Measurements from ENCODE around the gene PTPRQ.
"Not testable (repeated sequence)": the region's sequence is repeated elsewhere in the genome, so short reads cannot be mapped to it uniquely, and the experiment has no call there.

The PTPRQ gene

GRCh38 chr12:80477521-80478145 is 33.6 kb downstream of the PTPRQ start:
- DNase-seq = not testable (repeated sequence)

DNA sequence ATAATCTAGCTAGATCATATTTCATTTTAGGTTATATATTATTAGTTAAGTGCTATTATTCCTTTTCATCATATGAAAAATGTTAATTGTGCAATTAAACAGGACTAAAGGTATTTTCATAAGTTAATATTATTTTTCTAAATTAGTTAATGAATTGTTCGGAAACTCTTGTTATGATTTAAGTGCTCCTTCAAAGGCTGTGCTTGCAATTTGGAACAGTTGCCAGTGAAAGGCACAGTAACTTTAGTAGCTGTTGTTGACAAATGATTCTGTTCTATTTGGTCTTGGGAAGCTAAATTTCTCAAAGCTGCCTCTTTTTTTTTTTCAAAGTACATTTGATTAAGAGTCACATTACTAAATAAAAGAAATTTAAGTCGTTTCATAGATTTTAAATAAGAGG is 40.7 kb downstream of the PTPRQ start:
- no peak for DNase-seq

- DNase-seq = no peak
Measured at GRCh38 chr12:80485222-80485987, 41.4 kb downstream of the PTPRQ start.

DNA sequence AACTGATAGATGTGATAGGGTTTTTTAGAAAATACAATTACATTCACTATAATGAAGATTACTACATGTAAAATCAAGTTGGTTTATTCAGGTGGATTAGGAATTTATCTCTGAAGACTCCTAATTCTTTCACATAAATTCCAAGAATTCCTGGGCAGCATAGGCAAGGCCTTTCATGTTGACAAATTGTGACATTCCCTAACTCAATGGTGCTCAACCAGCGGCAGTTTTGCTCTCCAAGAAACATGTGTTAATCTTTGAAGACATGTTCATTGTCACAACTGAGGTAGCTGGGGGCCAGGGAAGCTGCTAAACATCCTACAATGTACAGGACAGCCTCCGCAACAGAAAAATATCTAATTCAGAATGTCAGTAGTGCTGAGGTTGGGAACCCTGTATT is 46.3 kb downstream of the PTPRQ start:
- DNase-seq = no peak

GRCh38 chr12:80491166-80491565 is 47.1 kb downstream of the PTPRQ start:
- no peak for DNase-seq

DNA sequence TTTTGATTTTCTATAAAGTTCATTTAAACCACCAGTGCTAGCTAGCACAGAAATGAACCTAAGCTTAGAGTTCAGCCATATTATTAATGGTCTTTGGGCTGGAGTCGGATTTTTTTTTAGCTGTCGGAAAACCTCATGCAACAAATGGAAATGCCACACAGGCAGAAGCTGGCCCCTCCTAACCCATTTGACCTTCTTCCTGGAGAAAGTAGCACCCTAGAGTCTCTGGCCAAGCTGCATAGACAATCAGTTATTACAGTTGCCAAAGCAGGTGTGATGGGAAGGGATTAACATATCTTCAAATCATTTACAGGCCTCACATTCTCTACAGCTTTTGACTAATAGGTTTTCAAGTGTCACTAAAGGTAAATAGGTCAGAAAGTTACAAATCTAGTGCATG is 49.4 kb downstream of the PTPRQ start:
- no peak for DNase-seq

- DNase-seq = no peak
Measured at GRCh38 chr12:80494836-80495235, 50.8 kb downstream of the PTPRQ start.

DNA sequence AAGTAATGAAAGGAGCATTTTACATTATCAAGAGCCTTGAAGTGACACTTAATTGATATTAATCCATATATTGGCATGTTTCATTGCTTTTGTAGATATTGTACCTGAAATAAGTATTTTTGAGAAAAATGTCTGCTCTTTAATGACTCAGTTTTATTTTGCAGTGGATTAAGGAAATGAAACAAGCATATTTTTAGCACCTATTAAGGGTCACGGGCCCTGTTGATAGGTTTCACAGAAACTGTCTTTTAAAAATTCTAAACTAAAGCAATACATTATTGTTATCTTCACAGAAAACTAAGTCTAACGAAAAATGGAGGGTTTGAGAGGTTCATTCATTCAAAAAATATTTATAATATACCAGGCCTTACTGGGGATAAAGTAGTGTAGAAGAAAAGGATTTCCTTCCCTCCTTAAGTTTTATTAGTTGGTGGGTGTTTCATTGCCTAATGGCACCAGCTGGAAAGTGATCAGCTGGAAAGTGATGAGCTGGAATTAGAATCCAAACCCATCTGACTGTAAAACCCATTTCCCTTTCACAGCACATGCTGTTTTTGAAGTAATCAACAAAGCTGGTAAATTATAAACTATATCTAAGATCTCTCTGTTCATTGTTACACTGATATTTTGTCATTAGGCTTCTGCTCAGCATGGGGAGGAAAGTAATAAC is 54.2 kb downstream of the PTPRQ start:
- DNase-seq = no peak

GRCh38 chr12:80504389-80505163 is 60.5 kb downstream of the PTPRQ start:
- DNase-seq = no peak

GRCh38 chr12:80509781-80510556 is 65.9 kb downstream of the PTPRQ start:
- DNase-seq = no peak

DNA sequence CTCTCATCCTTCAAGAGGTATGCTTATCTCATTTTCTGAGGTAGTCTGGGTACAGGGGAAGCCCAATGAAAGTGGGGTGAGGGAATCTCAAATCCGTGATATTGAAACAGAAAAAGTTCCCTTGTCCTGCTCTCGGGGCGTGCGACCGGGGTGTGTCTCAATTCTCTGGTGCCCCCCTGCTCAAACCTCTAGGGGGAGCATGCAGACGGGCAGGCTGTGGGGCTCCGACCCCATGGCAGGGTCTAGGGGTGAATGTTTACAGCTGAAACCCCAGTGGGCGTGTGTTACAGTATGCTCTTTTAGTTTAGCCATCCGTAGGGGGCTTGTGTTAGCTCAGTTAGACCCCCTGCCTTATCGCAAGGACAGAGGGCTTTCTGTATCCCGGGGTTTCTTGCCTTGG is 68.7 kb downstream of the PTPRQ start:
- no peak for DNase-seq

DNA sequence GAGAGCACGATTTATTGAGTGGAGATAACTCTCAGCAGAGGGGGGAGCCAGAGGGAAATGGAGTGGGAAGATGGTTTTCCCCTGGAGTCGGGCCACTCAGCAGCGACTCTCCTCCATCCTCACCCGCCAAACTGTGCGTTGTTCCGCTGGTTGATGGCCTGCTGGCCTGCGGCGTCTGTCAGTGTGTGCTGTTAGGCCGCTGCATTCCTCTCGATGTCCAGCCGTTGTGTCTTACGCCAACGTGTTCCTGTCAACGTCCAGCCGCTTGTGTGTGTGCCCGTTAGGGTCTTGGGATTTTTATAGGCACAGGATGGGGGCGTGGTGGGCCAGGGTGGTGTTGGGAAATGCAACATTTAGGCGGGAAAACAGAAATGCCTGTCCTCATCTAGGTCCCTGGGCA is 69.2 kb downstream of the PTPRQ start:
- no peak for DNase-seq

DNA sequence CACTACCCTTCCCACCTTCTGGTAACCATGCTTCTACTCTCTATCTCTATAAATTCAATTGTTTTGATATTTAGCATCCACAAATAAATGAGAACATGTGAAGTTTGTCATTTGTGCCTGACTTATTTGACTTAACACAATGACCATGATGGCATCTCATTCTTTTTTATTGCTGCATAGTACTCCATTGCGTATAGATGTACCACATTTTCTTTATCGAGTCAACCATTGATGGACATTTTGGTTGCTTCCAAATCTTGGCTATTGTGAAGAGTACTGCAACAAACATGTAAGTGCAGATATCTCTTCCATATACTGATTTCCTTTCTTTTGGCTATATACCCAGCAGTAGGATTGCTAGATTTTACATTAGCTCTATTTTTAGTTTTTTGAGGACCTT is 73.6 kb downstream of the PTPRQ start:
- no peak for DNase-seq

- no peak for DNase-seq
Measured at GRCh38 chr12:80531646-80532045, 87.6 kb downstream of the PTPRQ start.

GRCh38 chr12:80539029-80539428 is 95.0 kb downstream of the PTPRQ start:
- DNase-seq = no peak

DNA sequence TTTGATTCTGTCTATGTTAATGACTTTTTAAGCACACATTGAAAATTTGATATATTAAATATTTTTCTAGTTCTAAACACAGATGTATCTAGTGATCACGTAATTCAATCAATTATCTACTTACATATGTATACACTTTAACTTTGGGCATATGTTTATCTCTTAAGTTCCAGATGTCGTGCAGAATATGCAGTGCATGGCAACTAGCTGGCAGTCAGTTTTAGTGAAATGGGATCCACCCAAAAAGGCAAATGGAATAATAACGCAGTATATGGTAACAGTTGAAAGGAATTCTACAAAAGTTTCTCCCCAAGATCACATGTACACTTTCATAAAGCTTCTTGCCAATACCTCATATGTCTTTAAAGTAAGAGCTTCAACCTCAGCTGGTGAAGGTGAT is 105.3 kb downstream of the PTPRQ start:
- DNase-seq = no peak

- DNase-seq = no peak
Measured at GRCh38 chr12:80551897-80552296, 107.9 kb downstream of the PTPRQ start.

- DNase-seq = no peak
Measured at GRCh38 chr12:80553316-80553715, 109.3 kb downstream of the PTPRQ start.

DNA sequence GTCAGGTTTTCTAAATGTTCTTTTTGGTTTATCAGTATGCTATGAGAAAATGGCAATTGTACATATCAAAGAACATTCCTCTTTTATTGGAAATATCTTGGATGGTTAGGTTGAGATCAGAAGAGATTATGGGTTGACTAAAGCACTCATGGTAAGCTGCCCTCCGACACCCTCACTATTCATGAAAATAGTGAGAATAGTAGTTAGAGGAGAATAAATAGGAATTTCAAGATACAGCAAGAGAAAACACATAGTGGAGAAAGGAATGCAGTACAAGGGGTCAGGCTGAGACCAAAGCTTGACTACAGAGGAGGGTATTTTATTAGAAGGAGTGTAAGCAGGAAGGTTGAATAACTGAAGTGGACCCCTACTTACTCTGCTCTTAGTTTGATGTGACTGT is 112.5 kb downstream of the PTPRQ start:
- no peak for DNase-seq

GRCh38 chr12:80559766-80560165 is 115.7 kb downstream of the PTPRQ start:
- DNase-seq = no peak

- no peak for DNase-seq
Measured at GRCh38 chr12:80565271-80565670, 121.2 kb downstream of the PTPRQ start.

DNA sequence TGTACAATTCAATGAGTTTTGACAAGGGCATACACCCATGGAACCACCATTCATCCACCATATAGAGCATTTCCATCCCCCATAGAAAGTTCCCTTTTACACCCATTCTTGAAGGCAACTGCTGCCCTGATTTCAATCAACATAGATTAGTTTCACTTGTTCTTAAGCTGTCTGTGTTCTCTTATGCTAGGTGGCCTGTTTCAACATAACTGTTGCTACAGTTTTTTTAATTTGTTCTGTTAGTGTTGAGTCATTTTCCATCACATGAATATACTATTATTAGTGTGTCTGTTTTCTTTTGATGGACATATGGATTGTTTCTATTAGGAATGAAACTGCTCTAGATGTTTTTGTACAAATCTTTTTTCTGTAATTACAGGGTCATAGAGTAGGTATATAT is 123.4 kb downstream of the PTPRQ start:
- no peak for DNase-seq

Measured in NCI-H2107 (cell line).